Glutamatergic neuron (in vitro differentiated cells): ENCODE results near the gene TSHR. TPM values are rescaled to one million over a fixed set of nuclear protein-coding genes. Genes with fewer than 3 reads are reported as not detected.

Source experiments
- DNase-seq: peaks from one replicate; pipeline ENCODE4 v3.0.0; 2022
- H3K27ac Mint-ChIP-seq: one replicate; pipeline ENCODE4 v1.8.0; 2020; ENCODE audit warnings: mild to moderate bottlenecking, mixed read lengths, inconsistent platforms; ENCODE audit not compliant: unreplicated experiment
- H3K27me3 Mint-ChIP-seq: one replicate; pipeline ENCODE4 v1.8.0; 2020; ENCODE audit warnings: mild to moderate bottlenecking, moderate library complexity, mixed read lengths, inconsistent platforms; ENCODE audit not compliant: unreplicated experiment
- H3K36me3 Mint-ChIP-seq: one replicate; pipeline ENCODE4 v1.8.0; 2020; ENCODE audit warnings: mild to moderate bottlenecking, mixed read lengths, inconsistent platforms; ENCODE audit not compliant: unreplicated experiment
- H3K4me1 Mint-ChIP-seq: one replicate; pipeline ENCODE4 v1.8.0; 2020; ENCODE audit warnings: mild to moderate bottlenecking, low read depth, mixed read lengths, inconsistent platforms; ENCODE audit not compliant: unreplicated experiment
- H3K4me3 Mint-ChIP-seq: one replicate; pipeline ENCODE4 v1.8.0; 2020; ENCODE audit warnings: mild to moderate bottlenecking, mixed read lengths, inconsistent platforms; ENCODE audit not compliant: unreplicated experiment
- H3K9me3 Mint-ChIP-seq: one replicate; pipeline ENCODE4 v1.8.0; 2020; ENCODE audit warnings: mild to moderate bottlenecking, moderate library complexity, mixed read lengths, inconsistent platforms; ENCODE audit not compliant: unreplicated experiment
- total RNA-seq: library from RNA; stranded (reverse); fragmentation: NEBNext Ultra II Directional; extraction: Animal tissue kit (Norgen Biotek cat#: 25700); gene quantifications from one replicate; pipeline ENCODE4 v1.2.1, GENCODE V29; 2021; ENCODE audit not compliant: unreplicated experiment
- TF ChIP-seq, protein P1 (sequence below): fragments of 200-600 bp; sonication (generic); IDR thresholded peaks from one replicate; pipeline ENCODE4 v1.5.0; 2021; ENCODE audit not compliant: partially characterized antibody, unreplicated experiment

Gene TSHR
- total RNA-seq, 1 donor from 2014 or later = 0.74 TPM

DNA sequence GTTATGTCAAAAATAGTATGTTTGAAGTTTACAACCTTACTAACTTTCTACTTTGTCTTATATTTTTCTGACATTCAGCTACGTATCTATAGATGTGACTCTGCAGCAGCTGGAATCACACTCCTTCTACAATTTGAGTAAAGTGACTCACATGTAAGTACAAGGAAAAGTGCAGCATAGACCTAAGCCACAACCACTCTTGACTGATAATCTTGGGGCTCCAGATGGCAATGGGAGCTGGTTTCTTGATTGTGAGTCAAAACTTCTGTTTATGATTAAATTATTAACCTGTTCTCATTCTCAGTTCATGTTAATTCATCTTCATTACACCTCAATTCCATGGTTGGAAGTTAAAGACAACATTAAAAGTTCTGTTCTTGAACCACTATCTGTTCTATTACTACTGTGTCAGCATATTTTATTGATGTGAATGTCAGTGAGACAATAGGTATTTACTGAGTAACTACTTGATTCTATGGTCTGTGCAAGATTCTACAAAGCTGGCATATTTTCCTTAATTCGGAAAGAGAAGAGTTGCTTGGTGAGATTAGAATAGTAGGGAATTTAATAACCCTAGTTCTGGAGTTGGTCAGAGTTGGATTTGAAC is 112.9 kb downstream of the TSHR start:
- no peaks in the 10 kb centered on the region for H3K4me1 Mint-ChIP-seq
- TF ChIP-seq, protein P1, sequence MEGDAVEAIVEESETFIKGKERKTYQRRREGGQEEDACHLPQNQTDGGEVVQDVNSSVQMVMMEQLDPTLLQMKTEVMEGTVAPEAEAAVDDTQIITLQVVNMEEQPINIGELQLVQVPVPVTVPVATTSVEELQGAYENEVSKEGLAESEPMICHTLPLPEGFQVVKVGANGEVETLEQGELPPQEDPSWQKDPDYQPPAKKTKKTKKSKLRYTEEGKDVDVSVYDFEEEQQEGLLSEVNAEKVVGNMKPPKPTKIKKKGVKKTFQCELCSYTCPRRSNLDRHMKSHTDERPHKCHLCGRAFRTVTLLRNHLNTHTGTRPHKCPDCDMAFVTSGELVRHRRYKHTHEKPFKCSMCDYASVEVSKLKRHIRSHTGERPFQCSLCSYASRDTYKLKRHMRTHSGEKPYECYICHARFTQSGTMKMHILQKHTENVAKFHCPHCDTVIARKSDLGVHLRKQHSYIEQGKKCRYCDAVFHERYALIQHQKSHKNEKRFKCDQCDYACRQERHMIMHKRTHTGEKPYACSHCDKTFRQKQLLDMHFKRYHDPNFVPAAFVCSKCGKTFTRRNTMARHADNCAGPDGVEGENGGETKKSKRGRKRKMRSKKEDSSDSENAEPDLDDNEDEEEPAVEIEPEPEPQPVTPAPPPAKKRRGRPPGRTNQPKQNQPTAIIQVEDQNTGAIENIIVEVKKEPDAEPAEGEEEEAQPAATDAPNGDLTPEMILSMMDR = no peak
- peaks cover 2% of the 10 kb centered on the region for H3K27me3 Mint-ChIP-seq
- H3K36me3 Mint-ChIP-seq = peaks cover 11% of the 10 kb centered on the region
- peaks cover 7% of the 10 kb centered on the region for H3K9me3 Mint-ChIP-seq
- no peak overlapping the region for H3K27ac Mint-ChIP-seq
- no peak for DNase-seq
- H3K4me3 Mint-ChIP-seq = no peak overlapping the region

DNA sequence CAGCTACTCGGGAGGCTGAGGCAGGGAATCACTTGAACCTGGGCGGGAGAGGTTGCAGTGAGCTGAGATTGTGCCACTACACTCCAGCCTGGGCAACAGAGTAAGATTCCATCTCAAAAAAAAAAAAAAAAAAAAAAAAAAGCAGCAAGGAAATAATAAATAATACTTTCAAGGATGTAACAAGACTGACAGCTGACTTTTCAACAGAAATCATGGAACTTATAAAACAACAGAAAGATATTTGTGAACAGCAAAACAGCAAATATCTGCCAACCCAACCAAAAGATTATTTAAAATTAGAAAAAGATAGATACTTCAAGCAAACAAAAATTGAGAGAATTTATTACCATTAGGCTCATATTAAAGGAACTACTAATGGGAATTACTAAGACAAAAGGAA is 115.1 kb downstream of the TSHR start:
- DNase-seq = no peak
- Mint-ChIP-seq H3K4me1 (no peaks in the 10 kb centered on the region), H3K27me3 (peaks cover 2% of the 10 kb centered on the region), H3K27ac (no peak overlapping the region), H3K4me3 (no peak overlapping the region), H3K36me3 (peaks cover 11% of the 10 kb centered on the region), H3K9me3 (peaks cover 7% of the 10 kb centered on the region)
- TF ChIP-seq, protein P1 = no peak

DNA sequence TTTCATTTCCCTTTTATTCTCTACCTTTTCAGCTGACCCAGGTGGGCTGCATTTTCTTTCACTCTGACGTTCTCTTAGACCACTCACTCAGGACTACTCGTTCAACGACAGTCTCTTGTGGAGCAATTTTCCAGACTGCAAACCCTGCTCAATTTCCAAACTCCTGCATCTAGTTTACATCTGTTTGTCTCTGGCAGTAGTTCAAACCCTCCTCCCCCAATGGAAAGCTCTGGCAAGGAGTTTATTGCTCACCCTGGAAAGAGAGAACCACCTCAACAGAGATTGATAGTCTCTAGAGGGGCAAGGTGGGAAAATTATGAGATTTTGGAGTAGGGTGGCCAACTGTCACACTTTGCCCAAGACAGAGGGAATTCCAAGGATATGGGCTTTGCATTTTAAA is 130.2 kb downstream of the TSHR start:
- no peak overlapping the region for H3K4me3 Mint-ChIP-seq
- TF ChIP-seq, protein P1 = no peak
- H3K27ac Mint-ChIP-seq = no peak overlapping the region
- peaks cover 6% of the 10 kb centered on the region for H3K4me1 Mint-ChIP-seq
- no peaks in the 10 kb centered on the region for H3K9me3 Mint-ChIP-seq
- no peaks in the 10 kb centered on the region for H3K27me3 Mint-ChIP-seq
- H3K36me3 Mint-ChIP-seq = no peaks in the 10 kb centered on the region
- no peak for DNase-seq

DNA sequence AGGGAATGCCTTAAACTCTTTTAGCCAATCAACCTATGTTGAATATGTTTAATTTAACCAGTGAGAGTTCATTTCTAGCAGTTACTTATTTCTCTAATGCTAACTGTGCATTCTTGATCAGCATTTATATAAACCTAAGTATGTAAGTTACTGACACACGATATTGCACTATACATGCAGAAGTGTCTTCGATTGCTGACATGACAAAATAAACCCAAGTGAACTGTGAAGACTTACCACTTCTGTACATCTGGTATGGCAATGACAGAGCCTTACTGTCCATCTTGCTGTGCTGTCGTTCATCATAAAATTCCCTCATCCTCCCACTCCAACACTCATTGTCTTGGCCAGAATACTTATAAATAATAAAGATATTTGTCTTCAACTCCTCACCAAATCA is 131.8 kb downstream of the TSHR start:
- TF ChIP-seq, protein P1 = no peak
- Mint-ChIP-seq H3K36me3 (no peaks in the 10 kb centered on the region), H3K27ac (no peak overlapping the region), H3K4me1 (peaks cover 6% of the 10 kb centered on the region), H3K9me3 (no peaks in the 10 kb centered on the region), H3K27me3 (no peaks in the 10 kb centered on the region), H3K4me3 (no peak overlapping the region)
- no peak for DNase-seq

DNA sequence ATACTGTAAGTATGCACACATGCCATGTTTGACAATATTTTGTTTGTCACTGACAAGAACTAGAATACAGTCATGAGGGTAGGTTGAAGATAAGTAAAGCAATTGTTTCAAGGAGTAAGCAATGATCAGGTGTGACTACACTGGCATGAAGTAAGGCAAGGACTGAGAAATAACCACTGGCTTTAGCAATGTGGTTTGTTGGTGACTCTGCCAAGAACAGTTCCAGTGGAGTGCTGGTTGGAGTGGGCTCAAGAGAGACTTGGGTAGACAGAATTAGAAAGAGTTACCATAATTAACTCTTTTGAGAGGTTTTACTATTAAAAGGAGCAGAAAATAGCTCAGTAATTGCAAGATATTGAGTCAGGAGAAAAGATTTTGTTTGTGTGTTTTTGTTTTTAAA is 135.7 kb downstream of the TSHR start:
- Mint-ChIP-seq H3K27me3 (no peaks in the 10 kb centered on the region), H3K9me3 (no peaks in the 10 kb centered on the region), H3K4me3 (no peak overlapping the region), H3K4me1 (no peaks in the 10 kb centered on the region), H3K36me3 (no peaks in the 10 kb centered on the region), H3K27ac (no peak overlapping the region)
- no peak for DNase-seq
- TF ChIP-seq, protein P1 = no peak
